ENCODE measurements around the gene CROCC2.
"Not testable (repeated sequence)": the region's sequence is repeated elsewhere in the genome, so short reads cannot be mapped to it uniquely, and the experiment has no call there.

CROCC2 gene

GRCh38 chr2:240967681-240968621 is 61.8 kb downstream of the CROCC2 start:
- DNase-seq (ENCODE audit: low read depth), result no peak

GRCh38 chr2:240968731-240969624 is 62.8 kb downstream of the CROCC2 start:
- DNase-seq (ENCODE audit: low read depth), result no peak

- DNase-seq (ENCODE audit: low read depth), result no peak
Measured at GRCh38 chr2:240970104-240970503, 64.0 kb downstream of the CROCC2 start.

- no peak for DNase-seq (ENCODE audit: low read depth)
Measured at GRCh38 chr2:240970816-240971215, 64.7 kb downstream of the CROCC2 start.

GRCh38 chr2:240972201-240972600 is 66.1 kb downstream of the CROCC2 start:
- no peak for DNase-seq (ENCODE audit: low read depth)

- DNase-seq (ENCODE audit: low read depth), result no peak
Measured at GRCh38 chr2:240972636-240973521, 66.7 kb downstream of the CROCC2 start.

- no peak for DNase-seq (ENCODE audit: low read depth)
Measured at GRCh38 chr2:240974771-240975572, 68.8 kb downstream of the CROCC2 start.

GRCh38 chr2:240975903-240976302 is 69.8 kb downstream of the CROCC2 start:
- not testable (repeated sequence) for DNase-seq (ENCODE audit: low read depth)

- no peak for DNase-seq (ENCODE audit: low read depth)
Measured at GRCh38 chr2:240981280-240981679, 75.1 kb downstream of the CROCC2 start.

- DNase-seq (ENCODE audit: low read depth), result no peak
Measured at GRCh38 chr2:240981871-240982800, 76.0 kb downstream of the CROCC2 start.

GRCh38 chr2:240982821-240983281 is 76.7 kb downstream of the CROCC2 start:
- no peak for DNase-seq (ENCODE audit: low read depth)

- no peak for DNase-seq (ENCODE audit: low read depth)
Measured at GRCh38 chr2:240983361-240983995, 77.3 kb downstream of the CROCC2 start.

- DNase-seq (ENCODE audit: low read depth), result no peak
Measured at GRCh38 chr2:240983996-240984498, 77.9 kb downstream of the CROCC2 start.

GRCh38 chr2:240985881-240986786 is 80.0 kb downstream of the CROCC2 start:
- no peak for DNase-seq (ENCODE audit: low read depth)

GRCh38 chr2:240986787-240987411 is 80.8 kb downstream of the CROCC2 start:
- DNase-seq (ENCODE audit: low read depth), result no peak

- DNase-seq (ENCODE audit: low read depth), result no peak
Measured at GRCh38 chr2:240987588-240987987, 81.5 kb downstream of the CROCC2 start.

- DNase-seq (ENCODE audit: low read depth), result no peak
Measured at GRCh38 chr2:240988146-240988545, 82.0 kb downstream of the CROCC2 start.
